GM12873 (cell line): Measurements from ENCODE around the gene ISG15.

Experiments used
- TF ChIP-seq, protein P1 (sequence below): IDR thresholded peaks from 2 replicates; pipeline ENCODE4 v1.5.1; 2012; ENCODE audit warnings: low read depth, mild to moderate bottlenecking, moderate library complexity, low read length, control low read depth; ENCODE audit not compliant: insufficient read depth; ENCODE audit errors: missing control alignments

ISG15 gene

DNA sequence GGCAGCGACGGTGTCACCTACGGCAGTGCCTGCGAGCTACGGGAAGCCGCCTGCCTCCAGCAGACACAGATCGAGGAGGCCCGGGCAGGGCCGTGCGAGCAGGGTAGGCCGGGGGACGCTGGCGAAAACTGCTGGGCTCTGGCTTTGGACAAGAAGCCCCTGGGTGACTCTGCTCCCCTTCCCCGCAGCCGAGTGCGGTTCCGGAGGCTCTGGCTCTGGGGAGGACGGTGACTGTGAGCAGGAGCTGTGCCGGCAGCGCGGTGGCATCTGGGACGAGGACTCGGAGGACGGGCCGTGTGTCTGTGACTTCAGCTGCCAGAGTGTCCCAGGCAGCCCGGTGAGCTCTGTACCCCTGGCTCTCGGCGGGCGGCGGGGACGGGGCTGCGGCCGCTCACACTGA lies 30.6 kb downstream of the ISG15 start:
- TF ChIP-seq, protein P1, sequence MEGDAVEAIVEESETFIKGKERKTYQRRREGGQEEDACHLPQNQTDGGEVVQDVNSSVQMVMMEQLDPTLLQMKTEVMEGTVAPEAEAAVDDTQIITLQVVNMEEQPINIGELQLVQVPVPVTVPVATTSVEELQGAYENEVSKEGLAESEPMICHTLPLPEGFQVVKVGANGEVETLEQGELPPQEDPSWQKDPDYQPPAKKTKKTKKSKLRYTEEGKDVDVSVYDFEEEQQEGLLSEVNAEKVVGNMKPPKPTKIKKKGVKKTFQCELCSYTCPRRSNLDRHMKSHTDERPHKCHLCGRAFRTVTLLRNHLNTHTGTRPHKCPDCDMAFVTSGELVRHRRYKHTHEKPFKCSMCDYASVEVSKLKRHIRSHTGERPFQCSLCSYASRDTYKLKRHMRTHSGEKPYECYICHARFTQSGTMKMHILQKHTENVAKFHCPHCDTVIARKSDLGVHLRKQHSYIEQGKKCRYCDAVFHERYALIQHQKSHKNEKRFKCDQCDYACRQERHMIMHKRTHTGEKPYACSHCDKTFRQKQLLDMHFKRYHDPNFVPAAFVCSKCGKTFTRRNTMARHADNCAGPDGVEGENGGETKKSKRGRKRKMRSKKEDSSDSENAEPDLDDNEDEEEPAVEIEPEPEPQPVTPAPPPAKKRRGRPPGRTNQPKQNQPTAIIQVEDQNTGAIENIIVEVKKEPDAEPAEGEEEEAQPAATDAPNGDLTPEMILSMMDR = no peak

DNA sequence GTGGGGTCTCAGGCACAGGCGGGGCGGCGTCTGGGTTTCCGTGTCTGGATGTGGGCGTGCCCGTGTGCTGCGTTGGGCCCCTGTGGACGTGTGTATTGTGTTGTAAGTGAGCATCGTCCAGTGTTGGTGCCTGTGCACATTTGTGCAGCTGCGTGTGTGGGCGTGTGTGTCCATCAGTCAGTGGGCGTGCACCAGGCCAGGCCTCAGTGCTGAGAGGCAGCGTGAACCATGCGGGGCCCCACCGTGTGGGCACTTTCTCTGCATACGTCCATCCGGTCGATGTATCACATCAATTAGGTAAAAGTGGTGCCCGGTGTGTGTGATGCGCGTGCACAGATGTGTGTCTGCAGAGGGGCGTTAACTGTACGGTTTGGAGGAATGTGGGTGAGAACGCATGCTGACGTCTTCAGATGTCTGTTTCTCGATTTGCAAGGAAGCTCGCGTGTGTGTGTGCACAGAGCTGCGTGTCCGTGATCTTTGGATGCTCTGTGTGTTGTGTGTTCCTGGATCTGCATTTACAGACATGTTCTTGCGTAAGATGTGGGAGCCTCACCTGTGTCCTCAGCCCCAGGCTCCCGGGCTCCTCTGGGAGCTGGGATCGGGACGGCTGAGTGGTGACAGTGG lies 31.3 kb downstream of the ISG15 start:
- TF ChIP-seq, protein P1 = no peak

DNA sequence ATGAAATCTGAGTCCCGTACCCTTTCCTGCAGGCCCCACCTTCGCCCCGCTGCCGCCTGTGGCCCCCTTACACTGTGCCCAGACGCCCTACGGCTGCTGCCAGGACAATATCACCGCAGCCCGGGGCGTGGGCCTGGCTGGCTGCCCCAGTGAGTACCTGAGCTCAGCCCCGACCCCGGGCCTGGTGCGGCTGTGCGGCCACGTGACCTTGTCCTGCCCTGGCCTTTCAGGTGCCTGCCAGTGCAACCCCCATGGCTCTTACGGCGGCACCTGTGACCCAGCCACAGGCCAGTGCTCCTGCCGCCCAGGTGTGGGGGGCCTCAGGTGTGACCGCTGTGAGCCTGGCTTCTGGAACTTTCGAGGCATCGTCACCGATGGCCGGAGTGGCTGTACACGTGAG lies 31.8 kb downstream of the ISG15 start:
- TF ChIP-seq, protein P1 = no peak

DNA sequence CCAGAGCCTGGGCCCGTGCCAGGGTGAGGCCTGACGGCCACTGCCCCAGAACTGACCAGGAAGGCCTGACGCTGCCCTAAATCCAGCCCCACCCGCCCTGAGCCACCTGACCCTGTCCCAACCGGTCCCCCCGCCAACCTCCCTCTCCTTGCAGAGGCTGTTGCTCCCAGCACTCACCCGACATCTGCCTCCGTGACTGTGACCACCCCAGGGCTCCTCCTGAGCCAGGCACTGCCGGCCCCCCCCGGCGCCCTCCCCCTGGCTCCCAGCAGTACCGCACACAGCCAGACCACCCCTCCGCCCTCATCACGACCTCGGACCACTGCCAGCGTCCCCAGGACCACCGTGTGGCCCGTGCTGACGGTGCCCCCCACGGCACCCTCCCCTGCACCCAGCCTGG lies 32.9 kb downstream of the ISG15 start:
- TF ChIP-seq, protein P1 = no peak

DNA sequence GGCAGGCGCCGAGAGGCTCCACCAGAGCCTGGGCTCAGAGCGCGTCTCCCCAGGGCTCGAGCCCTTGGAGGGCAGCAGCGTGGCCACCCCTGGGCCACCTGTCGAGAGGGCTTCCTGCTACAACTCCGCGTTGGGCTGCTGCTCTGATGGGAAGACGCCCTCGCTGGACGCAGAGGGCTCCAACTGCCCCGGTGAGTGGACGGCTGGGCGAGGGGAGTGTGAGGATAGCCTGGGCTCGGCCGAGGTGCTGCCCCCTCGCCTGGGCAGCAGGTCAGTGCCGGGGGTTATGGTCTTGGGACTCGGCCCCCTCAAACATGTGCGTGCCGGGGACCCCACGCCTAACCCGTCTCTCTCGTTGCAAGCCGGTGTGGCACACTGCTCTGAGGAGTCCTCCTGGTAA lies 33.5 kb downstream of the ISG15 start:
- TF ChIP-seq, protein P1 = no peak

DNA sequence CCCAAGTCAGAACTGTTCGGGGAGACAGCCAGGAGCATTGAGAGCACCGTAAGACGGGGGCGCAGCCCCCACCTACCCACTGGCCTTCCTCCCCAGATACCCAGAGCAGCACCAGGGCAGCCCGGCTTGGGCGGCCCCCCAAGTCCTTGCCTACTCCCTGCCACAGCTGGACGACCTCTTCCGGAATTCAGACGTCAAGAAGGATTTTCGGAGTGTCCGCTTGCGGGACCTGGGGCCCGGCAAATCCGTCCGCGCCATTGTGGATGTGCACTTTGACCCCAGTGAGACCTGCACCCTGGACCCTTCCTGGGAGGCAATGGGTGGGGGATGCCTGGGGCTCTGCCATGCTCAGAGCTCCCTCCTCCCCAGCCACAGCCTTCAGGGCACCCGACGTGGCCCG lies 34.1 kb downstream of the ISG15 start:
- TF ChIP-seq, protein P1 = no peak

DNA sequence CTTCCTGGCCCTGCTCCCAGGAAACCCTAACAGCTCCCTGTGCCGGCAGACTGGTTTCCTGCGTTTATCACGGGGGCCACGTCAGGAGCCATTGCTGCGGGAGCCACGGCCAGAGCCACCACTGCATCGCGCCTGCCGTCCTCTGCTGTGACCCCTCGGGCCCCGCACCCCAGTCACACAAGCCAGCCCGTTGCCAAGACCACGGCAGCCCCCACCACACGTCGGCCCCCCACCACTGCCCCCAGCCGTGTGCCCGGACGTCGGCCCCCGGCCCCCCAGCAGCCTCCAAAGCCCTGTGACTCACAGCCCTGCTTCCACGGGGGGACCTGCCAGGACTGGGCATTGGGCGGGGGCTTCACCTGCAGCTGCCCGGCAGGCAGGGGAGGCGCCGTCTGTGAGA lies 34.7 kb downstream of the ISG15 start:
- TF ChIP-seq, protein P1 = no peak

DNA sequence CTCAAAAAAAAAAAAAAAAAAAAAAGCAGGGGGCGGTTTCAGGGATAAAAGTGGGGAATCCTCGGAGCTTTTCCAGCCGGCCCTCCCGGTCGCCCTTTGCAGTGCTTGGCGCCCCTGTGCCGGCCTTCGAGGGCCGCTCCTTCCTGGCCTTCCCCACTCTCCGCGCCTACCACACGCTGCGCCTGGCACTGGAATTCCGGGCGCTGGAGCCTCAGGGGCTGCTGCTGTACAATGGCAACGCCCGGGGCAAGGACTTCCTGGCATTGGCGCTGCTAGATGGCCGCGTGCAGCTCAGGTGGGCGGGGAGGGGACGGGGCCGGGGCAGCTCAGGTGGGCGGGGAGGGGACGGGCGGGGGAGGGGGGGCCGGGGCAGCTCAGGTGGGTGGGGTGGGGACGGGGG lies 35.5 kb downstream of the ISG15 start:
- TF ChIP-seq, protein P1 = no peak
